ENCODE measurements around the gene GCH1. TPM values are rescaled to one million over a fixed set of nuclear protein-coding genes. Genes with fewer than 3 reads are reported as not detected.
"Not testable (repeated sequence)": the region's sequence is repeated elsewhere in the genome, so short reads cannot be mapped to it uniquely, and the experiment has no call there.

GCH1 gene
- polyA plus RNA-seq, 3 donors = 55.3 to 68.6 (median 63.3) TPM

GRCh38 chr14:54803926-54804537 lies 98.6 kb downstream of the GCH1 start:
- no peak for DNase-seq
- Histone ChIP-seq H3K9me3 (replicated peaks in 1 of 2; ENCODE audit: control insufficient read depth in 1 of 2, insufficient read depth in 1 of 2, low read length in 2 of 2) (no peaks in the 10 kb centered on the region), H3K9ac (ENCODE audit: insufficient read depth, low read length, poor library complexity, severe bottlenecking) (no peak overlapping the region), H3K4me2 (replicated peaks; ENCODE audit: extremely low read depth, low read length, poor library complexity, severe bottlenecking) (no peak overlapping the region), H3K4me1 (ENCODE audit: control insufficient read depth in 1 of 2, insufficient read depth in 2 of 2, low read length in 2 of 2) (peaks cover 7 to 10% of the 10 kb centered on the region in 2 donors), H3K4me3 (replicated peaks in 1 of 3; ENCODE audit: low read depth in 2 of 3, low read length in 3 of 3) (no peak overlapping the region), H3K27me3 (ENCODE audit: control insufficient read depth in 2 of 2, insufficient read depth in 2 of 2, low read length in 2 of 2) (peaks cover 0 to 10% of the 10 kb centered on the region in 2 donors), H4K20me1 (ENCODE audit: insufficient read depth, low read length) (no peaks in the 10 kb centered on the region), H3K27ac (ENCODE audit: low read depth in 1 of 2, low read length in 2 of 2) (no peak overlapping the region), H2AFZ (ENCODE audit: insufficient read depth, low read depth, low read length, poor library complexity, severe bottlenecking) (no peak overlapping the region), H3K36me3 (replicated peaks in 1 of 2; ENCODE audit: control insufficient read depth in 1 of 2, insufficient read depth in 2 of 2, low read length in 2 of 2) (no peaks in the 10 kb centered on the region), H3K79me2 (ENCODE audit: insufficient read depth, low read length) (no peaks in the 10 kb centered on the region)
- intact Hi-C loops (cut with micrococcal nuclease) = no loop called here
- Mint-ChIP-seq H3K4me3 (peak overlapping the region in 1 of 2 donors; percentile 42), H3K27ac (no peak overlapping the region), H3K27me3 (ENCODE audit: low read depth in 3 of 3) (peaks cover 12 to 21% (median 17%) of the 10 kb centered on the region in 3 donors), H3K9me3 (peaks cover 0 to 6% (median 3%) of the 10 kb centered on the region in 7 donors), H3K36me3 (no peaks in the 10 kb centered on the region), H3K4me1 (peaks cover 12% of the 10 kb centered on the region)
- no peak for TF ChIP-seq CTCF (IDR thresholded peaks at IDR 0.05)
- 95% methylated on average over 9 of the region's 13 CpGs for WGBS (ENCODE audit: insufficient coverage)

GRCh38 chr14:54803396-54803795 lies 99.2 kb downstream of the GCH1 start:
- Mint-ChIP-seq H3K27ac (no peak overlapping the region), H3K36me3 (no peaks in the 10 kb centered on the region), H3K9me3 (peaks cover 0 to 4% (median 3%) of the 10 kb centered on the region in 7 donors), H3K27me3 (ENCODE audit: low read depth in 3 of 3) (peaks cover 12 to 23% (median 17%) of the 10 kb centered on the region in 3 donors), H3K4me1 (peaks cover 9% of the 10 kb centered on the region), H3K4me3 (no peak overlapping the region)
- H3K4me2 ChIP-seq (replicated peaks; ENCODE audit: extremely low read depth, low read length, poor library complexity, severe bottlenecking) = no peak overlapping the region
- H3K27ac ChIP-seq (ENCODE audit: low read depth in 1 of 2, low read length in 2 of 2) = no peak overlapping the region
- H3K4me1 ChIP-seq (ENCODE audit: control insufficient read depth in 1 of 2, insufficient read depth in 2 of 2, low read length in 2 of 2) = peaks cover 7 to 10% of the 10 kb centered on the region in 2 donors
- no peaks in the 10 kb centered on the region for H3K36me3 ChIP-seq (replicated peaks in 1 of 2; ENCODE audit: control insufficient read depth in 1 of 2, insufficient read depth in 2 of 2, low read length in 2 of 2)
- H3K9me3 ChIP-seq (replicated peaks in 1 of 2; ENCODE audit: control insufficient read depth in 1 of 2, insufficient read depth in 1 of 2, low read length in 2 of 2) = no peaks in the 10 kb centered on the region
- TF ChIP-seq CTCF (IDR thresholded peaks at IDR 0.05) = no peak
- no peaks in the 10 kb centered on the region for H3K79me2 ChIP-seq (ENCODE audit: insufficient read depth, low read length)
- H3K27me3 ChIP-seq (ENCODE audit: control insufficient read depth in 2 of 2, insufficient read depth in 2 of 2, low read length in 2 of 2) = peaks cover 0 to 10% of the 10 kb centered on the region in 2 donors
- H3K4me3 ChIP-seq (replicated peaks in 1 of 3; ENCODE audit: low read depth in 2 of 3, low read length in 3 of 3) = no peak overlapping the region
- DNase-seq = no peak
- intact Hi-C loops (cut with micrococcal nuclease) = no loop called here
- no peak overlapping the region for H3K9ac ChIP-seq (ENCODE audit: insufficient read depth, low read length, poor library complexity, severe bottlenecking)
- 87% methylated on average over 7 of the region's 7 CpGs for WGBS (ENCODE audit: insufficient coverage)
- H2AFZ ChIP-seq (ENCODE audit: insufficient read depth, low read depth, low read length, poor library complexity, severe bottlenecking) = no peak overlapping the region
- H4K20me1 ChIP-seq (ENCODE audit: insufficient read depth, low read length) = no peaks in the 10 kb centered on the region

GRCh38 chr14:54801482-54801881 lies 101.1 kb downstream of the GCH1 start:
- H3K79me2 ChIP-seq (ENCODE audit: insufficient read depth, low read length); H3K9me3 ChIP-seq (replicated peaks in 1 of 2; ENCODE audit: control insufficient read depth in 1 of 2, insufficient read depth in 1 of 2, low read length in 2 of 2); H2AFZ ChIP-seq (ENCODE audit: insufficient read depth, low read depth, low read length, poor library complexity, severe bottlenecking); H3K27ac ChIP-seq (ENCODE audit: low read depth in 1 of 2, low read length in 2 of 2); H3K36me3 Mint-ChIP-seq; H3K27ac Mint-ChIP-seq; DNase-seq; H3K4me2 ChIP-seq (replicated peaks; ENCODE audit: extremely low read depth, low read length, poor library complexity, severe bottlenecking); H3K9ac ChIP-seq (ENCODE audit: insufficient read depth, low read length, poor library complexity, severe bottlenecking); H3K9me3 Mint-ChIP-seq; H4K20me1 ChIP-seq (ENCODE audit: insufficient read depth, low read length); H3K4me1 Mint-ChIP-seq; intact Hi-C loops (cut with micrococcal nuclease); H3K4me3 ChIP-seq (replicated peaks in 1 of 3; ENCODE audit: low read depth in 2 of 3, low read length in 3 of 3); H3K4me3 Mint-ChIP-seq; H3K36me3 ChIP-seq (replicated peaks in 1 of 2; ENCODE audit: control insufficient read depth in 1 of 2, insufficient read depth in 2 of 2, low read length in 2 of 2): not testable (repeated sequence)
- peaks cover 16 to 23% (median 19%) of the 10 kb centered on the region in 3 donors for H3K27me3 Mint-ChIP-seq (ENCODE audit: low read depth in 3 of 3)
- peaks cover 0 to 13% of the 10 kb centered on the region in 2 donors for H3K27me3 ChIP-seq (ENCODE audit: control insufficient read depth in 2 of 2, insufficient read depth in 2 of 2, low read length in 2 of 2)
- peaks cover 7 to 10% of the 10 kb centered on the region in 2 donors for H3K4me1 ChIP-seq (ENCODE audit: control insufficient read depth in 1 of 2, insufficient read depth in 2 of 2, low read length in 2 of 2)
- WGBS (ENCODE audit: insufficient coverage) = no CpG with 5 or more reads among the region's 2 CpGs
